GM13977 (cell line): Measurements from ENCODE around the gene UCK1.
A peak's percentile ranks its signal among the peaks of the same experiment; 100 is the strongest.

Experiments used
- DNase-seq: peaks from one replicate; pipeline ENCODE4 v3.0.0; 2012; ENCODE audit warnings: low spot score
- in situ Hi-C: fragments of 300-500 bp; cut with MboI; formaldehyde crosslinking; loops from one replicate; pipeline ENCODE4 v1.12.0; 2022; ENCODE audit warnings: low sequenced_read_pairs, low pct_unique_long_range_greater_than_20kb, mixed read lengths, inconsistent platforms; ENCODE audit not compliant: unreplicated experiment
- TF ChIP-seq, protein P1 (sequence below): IDR thresholded peaks from 2 replicates; pipeline ENCODE4 v1.5.1; 2012; ENCODE audit warnings: mild to moderate bottlenecking, control low read depth; ENCODE audit not compliant: insufficient read depth; ENCODE audit errors: extremely low read depth, missing control alignments

The UCK1 gene

GRCh38 chr9:131481441-131482342, 49.4 kb downstream of the UCK1 start:
- DNase-seq, result no peak
- in situ Hi-C loops, result no loop called here
- TF ChIP-seq, protein P1, sequence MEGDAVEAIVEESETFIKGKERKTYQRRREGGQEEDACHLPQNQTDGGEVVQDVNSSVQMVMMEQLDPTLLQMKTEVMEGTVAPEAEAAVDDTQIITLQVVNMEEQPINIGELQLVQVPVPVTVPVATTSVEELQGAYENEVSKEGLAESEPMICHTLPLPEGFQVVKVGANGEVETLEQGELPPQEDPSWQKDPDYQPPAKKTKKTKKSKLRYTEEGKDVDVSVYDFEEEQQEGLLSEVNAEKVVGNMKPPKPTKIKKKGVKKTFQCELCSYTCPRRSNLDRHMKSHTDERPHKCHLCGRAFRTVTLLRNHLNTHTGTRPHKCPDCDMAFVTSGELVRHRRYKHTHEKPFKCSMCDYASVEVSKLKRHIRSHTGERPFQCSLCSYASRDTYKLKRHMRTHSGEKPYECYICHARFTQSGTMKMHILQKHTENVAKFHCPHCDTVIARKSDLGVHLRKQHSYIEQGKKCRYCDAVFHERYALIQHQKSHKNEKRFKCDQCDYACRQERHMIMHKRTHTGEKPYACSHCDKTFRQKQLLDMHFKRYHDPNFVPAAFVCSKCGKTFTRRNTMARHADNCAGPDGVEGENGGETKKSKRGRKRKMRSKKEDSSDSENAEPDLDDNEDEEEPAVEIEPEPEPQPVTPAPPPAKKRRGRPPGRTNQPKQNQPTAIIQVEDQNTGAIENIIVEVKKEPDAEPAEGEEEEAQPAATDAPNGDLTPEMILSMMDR, result no peak

GRCh38 chr9:131480258-131480657, 50.8 kb downstream of the UCK1 start:
- in situ Hi-C loops, result no loop called here
- TF ChIP-seq, protein P1, result no peak
- DNase-seq, result no peak

DNA sequence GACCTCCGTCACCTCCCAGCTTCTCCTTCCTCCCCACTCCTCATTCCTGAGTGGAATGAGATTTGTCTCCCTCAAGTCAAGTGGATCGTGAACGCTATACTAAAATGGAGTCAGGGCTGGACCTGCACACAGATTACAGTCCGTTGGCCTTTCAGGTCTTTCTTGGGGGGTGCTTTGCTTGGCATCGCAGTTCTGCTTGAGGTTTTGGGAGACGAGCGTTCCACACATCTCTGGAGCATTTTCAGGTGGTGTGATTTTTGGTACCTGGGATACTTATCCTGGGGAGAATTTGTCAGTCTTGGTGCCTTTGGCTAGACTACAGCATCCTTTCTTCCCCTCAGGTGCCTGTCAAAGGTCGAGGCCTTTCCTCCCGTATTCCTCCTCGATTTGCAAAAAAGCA, 52.2 kb downstream of the UCK1 start:
- TF ChIP-seq, protein P1, result no peak
- DNase-seq, result no peak
- in situ Hi-C loops, result no loop called here

GRCh38 chr9:131478421-131478868, 52.6 kb downstream of the UCK1 start:
- TF ChIP-seq, protein P1, result peak; percentile 68
- peak; percentile 59 for DNase-seq
- in situ Hi-C loops, result no loop called here

DNA sequence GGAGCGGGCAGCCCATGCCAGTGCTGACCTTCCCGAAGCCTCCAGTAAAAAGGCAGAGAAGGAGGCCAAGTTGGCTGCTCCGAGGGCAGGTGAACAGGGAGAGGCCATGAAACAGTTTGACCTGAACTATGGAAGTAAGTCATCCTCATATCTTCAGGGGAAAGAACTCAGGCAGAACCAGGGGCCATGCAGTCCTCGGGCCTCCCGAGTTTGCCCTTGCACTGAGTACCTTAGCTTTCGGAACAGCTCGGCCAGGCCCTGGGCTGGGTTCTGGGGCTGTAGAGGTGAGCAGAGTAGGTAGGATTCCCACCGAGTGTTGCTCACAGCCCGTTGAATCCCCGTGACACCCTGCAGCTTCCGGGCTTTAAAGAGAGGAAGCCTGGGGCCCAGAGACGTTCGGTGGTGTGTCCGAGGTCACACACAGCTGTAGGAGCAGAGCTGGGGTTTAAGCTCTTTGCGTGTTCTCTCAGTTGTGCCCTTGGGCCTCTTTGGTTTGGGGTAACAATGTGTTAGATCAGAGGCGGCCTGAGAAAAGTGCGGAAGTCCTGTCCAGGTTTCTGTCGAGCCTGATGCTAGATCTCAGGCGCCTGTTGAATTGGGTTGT, 53.1 kb downstream of the UCK1 start:
- TF ChIP-seq, protein P1, result no peak
- in situ Hi-C loops, result no loop called here
- DNase-seq, result no peak

GRCh38 chr9:131477367-131477766, 53.7 kb downstream of the UCK1 start:
- TF ChIP-seq, protein P1, result no peak
- in situ Hi-C loops, result no loop called here
- DNase-seq, result no peak
